Lower leg skin (tissue), 3 donors: ENCODE results near the gene MAGI2.

Experiments used
- CTCF ChIP-seq, 3 donors: fragments of 450-650 bp; IDR thresholded peaks; one replicate each; pipeline ENCODE4 v1.5.1; 2016; ENCODE audit warnings: antibody characterized with exemption in 3 of 3, mild to moderate bottlenecking in 3 of 3, moderate library complexity in 2 of 3
- POLR2A ChIP-seq, 2 donors: fragments of 450-650 bp; IDR thresholded peaks; one replicate each; pipeline ENCODE4 v1.6.1; 2016 to 2017; ENCODE audit warnings: antibody characterized with exemption in 2 of 2, mild to moderate bottlenecking in 1 of 2, moderate library complexity in 1 of 2

DNA sequence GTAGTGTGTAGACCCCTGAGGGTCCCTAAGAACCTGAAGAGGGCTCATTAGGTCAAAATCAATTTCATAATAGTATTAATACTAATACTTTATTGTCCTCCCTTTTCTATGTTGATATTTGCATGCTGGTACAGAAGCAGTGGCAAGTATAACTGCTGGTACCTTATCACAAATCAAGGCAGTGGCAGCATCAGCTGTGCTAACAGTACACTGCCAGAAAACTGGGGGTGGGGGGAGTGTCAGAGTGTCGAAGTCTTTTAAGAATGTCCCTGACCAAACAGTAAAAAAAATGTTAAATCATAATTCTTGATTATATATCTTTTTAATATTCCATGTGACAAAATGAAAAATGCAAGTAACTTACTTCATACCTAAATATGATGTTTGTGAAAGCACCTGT, 716.9 kb downstream of the MAGI2 start:
- no peak for TF ChIP-seq POLR2A (IDR thresholded peaks at IDR 0.05)
- no peak for TF ChIP-seq CTCF (IDR thresholded peaks at IDR 0.05)
